ENCODE data around the gene FHL3.

DNA sequence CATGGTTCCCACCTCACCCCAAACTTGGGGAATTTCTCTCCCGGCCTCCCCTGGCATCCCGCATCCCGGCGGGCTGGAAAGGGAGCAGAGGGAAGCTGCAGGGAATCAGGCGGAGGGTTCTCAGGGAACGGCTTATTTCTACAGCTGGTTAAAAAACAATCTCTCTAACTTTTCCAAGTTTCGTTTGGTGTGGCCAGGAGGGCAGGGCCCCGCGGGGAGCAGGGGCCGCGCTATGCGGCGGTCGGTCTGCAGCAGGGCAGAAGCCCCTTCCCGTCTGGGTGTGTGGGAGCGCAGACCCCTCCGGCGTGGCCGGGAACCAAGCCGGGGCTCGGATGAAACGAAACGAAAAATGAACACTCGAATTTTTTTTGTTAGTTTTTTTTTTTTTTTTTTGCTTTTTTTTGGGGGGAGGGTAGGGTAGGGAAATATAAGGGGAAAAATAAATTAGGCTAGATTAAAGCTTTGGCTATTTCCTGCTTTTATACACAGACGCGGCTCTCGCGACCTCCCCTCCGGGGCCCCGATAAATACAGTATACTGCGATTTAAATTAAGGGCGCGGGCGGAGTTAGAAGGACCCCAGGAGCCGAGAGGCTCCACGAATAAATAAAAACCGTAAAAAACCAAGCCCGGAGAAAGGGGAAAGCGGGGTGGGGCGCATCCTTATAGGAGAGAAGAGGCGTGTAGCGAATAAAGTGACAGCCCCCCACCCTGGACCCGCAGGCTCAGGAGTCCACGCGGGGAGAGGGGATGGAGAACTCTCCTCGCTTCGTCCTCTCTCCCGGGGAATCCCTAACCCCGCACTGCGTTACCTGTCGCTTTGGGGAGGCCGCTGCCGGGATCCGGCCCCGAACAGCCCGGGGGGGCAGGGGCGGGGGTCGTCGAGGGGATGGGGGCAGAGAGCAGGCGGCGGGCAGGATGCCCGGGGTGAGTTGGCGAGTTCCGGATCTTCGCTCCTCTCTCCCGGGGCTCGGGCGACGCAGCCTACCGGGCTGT lies 39.2 kb upstream of the FHL3 start:
- TF ChIP-seq POLR2A (IDR thresholded peaks at IDR 0.05): no peak
- TF ChIP-seq, protein P1, sequence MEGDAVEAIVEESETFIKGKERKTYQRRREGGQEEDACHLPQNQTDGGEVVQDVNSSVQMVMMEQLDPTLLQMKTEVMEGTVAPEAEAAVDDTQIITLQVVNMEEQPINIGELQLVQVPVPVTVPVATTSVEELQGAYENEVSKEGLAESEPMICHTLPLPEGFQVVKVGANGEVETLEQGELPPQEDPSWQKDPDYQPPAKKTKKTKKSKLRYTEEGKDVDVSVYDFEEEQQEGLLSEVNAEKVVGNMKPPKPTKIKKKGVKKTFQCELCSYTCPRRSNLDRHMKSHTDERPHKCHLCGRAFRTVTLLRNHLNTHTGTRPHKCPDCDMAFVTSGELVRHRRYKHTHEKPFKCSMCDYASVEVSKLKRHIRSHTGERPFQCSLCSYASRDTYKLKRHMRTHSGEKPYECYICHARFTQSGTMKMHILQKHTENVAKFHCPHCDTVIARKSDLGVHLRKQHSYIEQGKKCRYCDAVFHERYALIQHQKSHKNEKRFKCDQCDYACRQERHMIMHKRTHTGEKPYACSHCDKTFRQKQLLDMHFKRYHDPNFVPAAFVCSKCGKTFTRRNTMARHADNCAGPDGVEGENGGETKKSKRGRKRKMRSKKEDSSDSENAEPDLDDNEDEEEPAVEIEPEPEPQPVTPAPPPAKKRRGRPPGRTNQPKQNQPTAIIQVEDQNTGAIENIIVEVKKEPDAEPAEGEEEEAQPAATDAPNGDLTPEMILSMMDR (IDR thresholded peaks at IDR 0.05): no peak

Measured in body of pancreas (tissue), 4 donors.